ENCODE measurements around the gene KRTAP4-4.
"Not testable (repeated sequence)": the region's sequence is repeated elsewhere in the genome, so short reads cannot be mapped to it uniquely, and the experiment has no call there.

KRTAP4-4 gene

DNA sequence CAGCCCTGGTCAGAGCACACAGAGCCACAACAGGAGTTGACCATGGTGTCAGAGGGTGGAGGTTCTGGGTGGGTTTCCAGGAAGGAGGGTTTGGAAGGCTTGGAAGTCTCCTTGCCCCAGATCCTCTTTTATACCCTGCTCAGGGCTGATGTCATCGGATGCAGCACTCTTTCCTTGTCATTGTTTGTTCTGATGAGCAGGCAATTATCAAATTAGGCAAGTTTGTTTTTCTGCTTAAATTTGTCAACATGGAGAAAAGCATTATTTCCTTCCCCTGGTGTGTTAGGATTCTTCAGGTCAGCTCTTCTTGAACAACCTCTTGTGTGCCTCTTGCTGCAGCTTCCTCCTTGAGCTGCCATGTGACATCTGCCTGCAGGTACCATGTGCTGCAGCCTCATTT, at the start of gene KRTAP4-4:
Gene KRTAP4-4 (minus strand): TSS at position 101 of the 400 bp plus-strand sequence. CDS start 57 bp downstream, at position 44.
- Mint-ChIP-seq H3K27ac (no peak within 1 kb of the TSS), H3K27me3 (peaks cover 17% of the 10 kb centered on the region), H3K9me3 (no peaks in the 10 kb centered on the region), H3K4me1 (ENCODE audit: low read depth) (no peaks in the 10 kb centered on the region), H3K36me3 (ENCODE audit: low read depth) (no peaks in the 10 kb centered on the region), H3K4me3 (no peak within 1 kb of the TSS)
- no peak for DNase-seq

GRCh38 chr17:41199421-41200078, 39.0 kb upstream of the KRTAP4-4 start:
- Mint-ChIP-seq H3K27ac (no peak overlapping the region), H3K4me3 (no peak overlapping the region), H3K4me1 (ENCODE audit: low read depth) (no peaks in the 10 kb centered on the region), H3K36me3 (ENCODE audit: low read depth) (no peaks in the 10 kb centered on the region), H3K9me3 (peaks cover 4% of the 10 kb centered on the region), H3K27me3 (peaks cover 5% of the 10 kb centered on the region)
- DNase-seq, result no peak

- peaks cover 17% of the 10 kb centered on the region for H3K27me3 Mint-ChIP-seq
- no peak for DNase-seq
- H3K4me1 Mint-ChIP-seq (ENCODE audit: low read depth), result no peaks in the 10 kb centered on the region
- H3K27ac Mint-ChIP-seq, result no peak overlapping the region
- H3K4me3 Mint-ChIP-seq, result no peak overlapping the region
- no peaks in the 10 kb centered on the region for H3K36me3 Mint-ChIP-seq (ENCODE audit: low read depth)
- peaks cover 4% of the 10 kb centered on the region for H3K9me3 Mint-ChIP-seq
These were observed 35.5 kb upstream of the KRTAP4-4 start for GRCh38 chr17:41196068-41196467.

DNA sequence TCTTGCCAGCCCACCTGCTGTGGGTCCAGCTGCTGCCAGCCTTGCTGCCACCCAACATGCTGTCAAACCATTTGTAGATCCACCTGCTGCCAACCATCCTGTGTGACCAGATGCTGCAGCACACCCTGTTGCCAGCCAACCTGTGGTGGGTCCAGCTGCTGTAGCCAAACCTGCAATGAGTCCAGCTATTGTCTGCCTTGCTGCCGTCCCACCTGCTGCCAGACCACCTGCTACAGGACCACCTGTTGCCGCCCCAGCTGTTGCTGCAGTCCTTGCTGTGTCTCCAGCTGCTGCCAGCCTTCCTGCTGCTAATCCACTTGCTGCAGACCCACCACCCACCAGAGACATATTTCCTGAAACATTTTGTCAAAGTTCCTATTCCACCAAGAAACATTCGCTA, 29.8 kb upstream of the KRTAP4-4 start:
- no peaks in the 10 kb centered on the region for H3K4me1 Mint-ChIP-seq (ENCODE audit: low read depth)
- H3K27ac Mint-ChIP-seq, result no peak overlapping the region
- peaks cover 34% of the 10 kb centered on the region for H3K27me3 Mint-ChIP-seq

DNA sequence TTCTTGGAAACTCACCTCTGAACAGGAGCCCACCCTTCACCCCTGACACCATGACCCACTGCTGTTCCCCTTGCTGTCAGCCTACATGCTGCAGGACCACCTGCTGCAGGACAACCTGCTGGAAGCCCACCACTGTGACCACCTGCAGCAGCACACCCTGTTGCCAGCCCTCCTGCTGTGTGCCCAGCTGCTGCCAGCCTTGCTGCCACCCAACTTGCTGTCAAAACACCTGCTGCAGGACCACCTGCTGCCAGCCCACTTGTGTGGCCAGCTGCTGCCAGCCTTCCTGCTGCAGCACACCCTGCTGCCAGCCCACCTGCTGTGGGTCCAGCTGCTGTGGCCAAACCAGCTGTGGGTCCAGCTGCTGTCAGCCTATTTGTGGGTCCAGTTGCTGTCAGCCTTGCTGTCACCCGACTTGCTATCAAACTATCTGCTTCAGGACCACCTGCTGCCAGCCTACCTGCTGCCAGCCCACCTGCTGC, 29.3 kb upstream of the KRTAP4-4 start, which contains the start of gene KRTAP9-1:
Gene KRTAP9-1 (plus strand): TSS at position 51 of the 482 bp plus-strand sequence. CDS start 0 bp downstream, at position 51.
- not testable (repeated sequence) for H3K4me1 Mint-ChIP-seq (ENCODE audit: low read depth); H3K27ac Mint-ChIP-seq; H3K4me3 Mint-ChIP-seq; H3K9me3 Mint-ChIP-seq; H3K36me3 Mint-ChIP-seq (ENCODE audit: low read depth); DNase-seq
- peaks cover 34% of the 10 kb centered on the region for H3K27me3 Mint-ChIP-seq

More for the DNA sequence above, 29.8 kb upstream of the KRTAP4-4 start:
- no peak for DNase-seq
- Mint-ChIP-seq H3K36me3 (ENCODE audit: low read depth) (no peaks in the 10 kb centered on the region), H3K4me3 (no peak overlapping the region), H3K9me3 (no peaks in the 10 kb centered on the region)

- Mint-ChIP-seq H3K36me3 (ENCODE audit: low read depth) (no peaks in the 10 kb centered on the region), H3K27ac (no peak overlapping the region), H3K4me1 (ENCODE audit: low read depth) (no peaks in the 10 kb centered on the region), H3K4me3 (no peak overlapping the region), H3K9me3 (no peaks in the 10 kb centered on the region), H3K27me3 (peaks cover 35% of the 10 kb centered on the region)
- DNase-seq, result no peak
These were observed 26.3 kb upstream of the KRTAP4-4 start for GRCh38 chr17:41186872-41187271.

DNA sequence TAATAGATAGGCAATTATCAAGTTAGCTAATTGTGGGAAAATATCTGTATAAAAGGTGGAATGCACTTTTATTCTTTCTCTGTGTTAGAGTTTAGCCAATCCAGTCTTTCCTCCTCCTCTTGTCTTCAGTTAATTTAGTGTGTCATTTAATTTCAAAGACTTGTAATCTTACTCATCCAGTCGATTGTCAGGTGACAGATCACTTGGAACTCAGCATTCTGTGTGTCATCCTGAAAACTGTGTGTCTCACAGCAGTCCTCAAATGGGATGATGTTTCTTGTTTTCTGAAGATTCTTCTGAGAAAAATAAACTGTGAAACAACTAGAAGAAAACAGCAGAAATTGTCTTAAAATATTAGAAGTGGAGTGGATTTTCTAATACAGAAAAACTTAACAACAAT, 24.5 kb upstream of the KRTAP4-4 start:
- no peak for DNase-seq
- Mint-ChIP-seq H3K4me3 (no peak overlapping the region), H3K27me3 (peaks cover 19% of the 10 kb centered on the region), H3K4me1 (ENCODE audit: low read depth) (no peaks in the 10 kb centered on the region), H3K9me3 (no peaks in the 10 kb centered on the region), H3K36me3 (ENCODE audit: low read depth) (no peaks in the 10 kb centered on the region), H3K27ac (no peak overlapping the region)

GRCh38 chr17:41184480-41184961, 24.0 kb upstream of the KRTAP4-4 start, which contains the start of gene KRTAP4-1:
TSS of gene KRTAP4-1 (minus strand) at chr17:41184911. CDS start at chr17:41184854, 57 bp downstream.
- no peak within 1 kb of the TSS for H3K27ac Mint-ChIP-seq
- no peaks in the 10 kb centered on the region for H3K4me1 Mint-ChIP-seq (ENCODE audit: low read depth)
- H3K36me3 Mint-ChIP-seq (ENCODE audit: low read depth), result no peaks in the 10 kb centered on the region
- H3K9me3 Mint-ChIP-seq, result no peaks in the 10 kb centered on the region
- H3K4me3 Mint-ChIP-seq, result no peak within 1 kb of the TSS
- no peak for DNase-seq
- peaks cover 14% of the 10 kb centered on the region for H3K27me3 Mint-ChIP-seq

DNA sequence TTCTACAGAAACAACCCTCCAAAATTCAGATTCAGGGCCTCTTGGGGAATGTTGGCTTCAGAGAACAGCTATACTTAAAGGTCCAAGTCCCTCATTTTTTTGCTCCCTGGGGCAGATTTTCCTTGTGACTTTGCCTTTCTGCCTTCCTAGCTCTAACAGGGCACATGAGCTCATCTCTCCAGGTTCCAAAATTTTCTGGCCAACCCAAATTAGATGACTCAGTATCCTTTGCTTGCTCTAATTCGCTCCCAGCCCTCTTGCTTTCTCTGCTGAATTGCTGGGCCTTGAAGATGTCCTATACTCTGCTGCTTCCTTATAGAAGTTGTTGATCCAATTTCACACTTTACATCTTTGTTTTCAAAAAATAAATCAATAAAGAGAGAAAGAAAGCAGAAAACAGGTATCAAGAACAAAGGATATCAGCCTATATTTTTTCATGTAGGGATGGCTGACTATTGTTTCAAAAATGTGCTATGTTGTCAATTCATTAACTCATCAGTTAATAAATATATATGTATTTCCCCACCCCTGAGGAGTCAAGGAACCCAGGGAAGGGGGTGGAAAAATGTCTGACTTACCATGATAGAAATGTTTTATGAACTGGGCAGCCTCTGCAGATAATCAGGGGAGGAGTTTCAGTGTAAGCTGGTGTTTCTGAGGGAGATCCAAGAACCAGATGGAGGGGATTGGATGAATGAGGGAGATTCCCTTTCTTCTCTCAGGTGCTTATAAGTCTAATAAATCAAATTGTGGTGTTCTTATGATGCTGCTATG, 18.5 kb upstream of the KRTAP4-4 start:
- no peaks in the 10 kb centered on the region for H3K9me3 Mint-ChIP-seq
- H3K4me3 Mint-ChIP-seq, result no peak overlapping the region
- no peak overlapping the region for H3K27ac Mint-ChIP-seq
- H3K36me3 Mint-ChIP-seq (ENCODE audit: low read depth), result no peaks in the 10 kb centered on the region
- H3K4me1 Mint-ChIP-seq (ENCODE audit: low read depth), result no peaks in the 10 kb centered on the region
- no peak for DNase-seq
- no peaks in the 10 kb centered on the region for H3K27me3 Mint-ChIP-seq

- no peaks in the 10 kb centered on the region for H3K4me1 Mint-ChIP-seq (ENCODE audit: low read depth)
- H3K9me3 Mint-ChIP-seq, result no peaks in the 10 kb centered on the region
- H3K27ac Mint-ChIP-seq, result no peak overlapping the region
- DNase-seq, result no peak
- no peaks in the 10 kb centered on the region for H3K27me3 Mint-ChIP-seq
- no peak overlapping the region for H3K4me3 Mint-ChIP-seq
- H3K36me3 Mint-ChIP-seq (ENCODE audit: low read depth), result no peaks in the 10 kb centered on the region
These were observed 17.8 kb upstream of the KRTAP4-4 start for GRCh38 chr17:41178341-41178740.

GRCh38 chr17:41177727-41178271, 17.3 kb upstream of the KRTAP4-4 start, which contains the start of gene KRTAP4-2:
TSS of gene KRTAP4-2 (minus strand) at chr17:41178221. CDS start at chr17:41178164, 57 bp downstream.
- Mint-ChIP-seq H3K4me3 (no peak within 1 kb of the TSS), H3K4me1 (ENCODE audit: low read depth) (no peaks in the 10 kb centered on the region), H3K36me3 (ENCODE audit: low read depth) (no peaks in the 10 kb centered on the region), H3K9me3 (no peaks in the 10 kb centered on the region), H3K27ac (no peak within 1 kb of the TSS), H3K27me3 (no peaks in the 10 kb centered on the region)
- no peak for DNase-seq

DNA sequence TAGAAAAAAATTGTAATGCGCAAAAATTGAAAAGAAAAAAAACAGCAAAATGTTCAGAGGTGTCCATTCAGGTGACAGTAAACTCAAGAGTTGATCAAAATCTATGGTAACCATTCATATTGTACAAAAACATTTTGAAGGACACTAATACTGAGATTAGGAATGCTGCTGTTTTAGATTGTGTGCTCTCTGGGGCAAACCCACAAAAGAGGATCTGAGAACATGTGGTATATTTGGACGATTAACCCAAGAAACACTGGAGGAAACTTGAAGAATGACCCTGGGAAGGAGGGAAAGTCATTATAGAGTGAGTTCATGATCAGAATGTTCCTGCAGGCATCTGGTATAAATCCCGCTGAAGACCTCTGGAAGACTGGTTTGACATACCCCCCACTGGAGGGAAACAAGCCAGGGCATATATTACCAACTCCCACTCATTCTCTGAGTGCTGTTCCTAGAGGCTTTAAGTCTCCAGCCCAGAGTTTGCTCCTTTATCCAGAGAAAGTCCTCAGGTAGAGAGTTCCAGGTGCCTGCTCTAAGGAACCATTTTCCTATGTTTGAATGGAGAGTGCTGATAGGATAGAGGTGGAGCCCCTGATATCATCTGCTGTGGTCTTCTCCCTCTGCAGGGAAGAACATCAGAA, 16.3 kb upstream of the KRTAP4-4 start:
- Mint-ChIP-seq H3K9me3 (no peaks in the 10 kb centered on the region), H3K27me3 (no peaks in the 10 kb centered on the region), H3K4me3 (no peak overlapping the region), H3K36me3 (ENCODE audit: low read depth) (no peaks in the 10 kb centered on the region), H3K27ac (no peak overlapping the region), H3K4me1 (ENCODE audit: low read depth) (no peaks in the 10 kb centered on the region)
- no peak for DNase-seq

DNA sequence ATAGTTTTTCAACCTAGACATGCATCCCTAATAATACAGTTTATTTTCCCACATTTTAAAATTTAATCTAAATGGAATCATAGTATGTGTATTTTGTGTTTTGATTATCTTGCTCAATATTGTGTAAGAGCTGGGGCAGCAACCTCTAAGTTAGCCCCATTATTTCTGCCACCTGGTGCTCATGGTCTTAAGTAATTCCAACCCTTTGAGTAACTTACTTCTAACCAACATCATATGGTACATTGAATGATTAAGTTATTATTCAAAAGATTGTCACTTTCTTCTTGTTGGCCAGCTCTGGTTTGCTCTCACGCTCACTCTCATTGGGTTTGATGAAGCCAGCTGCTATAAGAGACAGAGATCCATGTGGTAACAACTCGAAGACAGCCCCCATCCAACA, 11.3 kb upstream of the KRTAP4-4 start:
- no peak for DNase-seq

DNA sequence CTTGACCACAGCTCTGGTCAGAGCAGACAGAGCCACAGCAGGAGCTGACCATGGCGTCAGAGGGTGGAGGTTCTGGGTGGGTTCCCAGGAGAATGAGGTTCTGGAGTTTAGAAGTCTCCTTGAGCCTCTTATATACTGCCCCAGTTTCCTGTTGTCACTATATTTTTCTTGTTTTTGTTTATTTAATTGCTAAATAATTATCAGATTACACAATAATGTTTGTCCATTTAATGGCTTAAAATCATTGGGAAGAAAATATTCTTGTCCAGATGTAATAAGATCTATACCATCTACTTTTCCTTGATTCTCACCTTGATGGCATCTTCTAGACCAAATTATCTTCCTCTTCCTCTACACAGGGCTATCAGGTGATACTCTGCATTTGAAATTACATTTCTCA, 7.6 kb upstream of the KRTAP4-4 start, which contains the start of gene KRTAP4-3:
Gene KRTAP4-3 (minus strand): TSS at position 101 of the 400 bp plus-strand sequence. CDS start 49 bp downstream, at position 52.
- Mint-ChIP-seq H3K9me3 (no peaks in the 10 kb centered on the region), H3K4me1 (ENCODE audit: low read depth) (no peaks in the 10 kb centered on the region), H3K4me3 (no peak within 1 kb of the TSS), H3K36me3 (ENCODE audit: low read depth) (no peaks in the 10 kb centered on the region), H3K27me3 (no peaks in the 10 kb centered on the region), H3K27ac (no peak within 1 kb of the TSS)
- no peak for DNase-seq

More for the DNA sequence above, 11.3 kb upstream of the KRTAP4-4 start:
- no peaks in the 10 kb centered on the region for H3K27me3 Mint-ChIP-seq
- no peaks in the 10 kb centered on the region for H3K4me1 Mint-ChIP-seq (ENCODE audit: low read depth)
- H3K27ac Mint-ChIP-seq, result no peak overlapping the region
- H3K4me3 Mint-ChIP-seq, result no peak overlapping the region
- no peaks in the 10 kb centered on the region for H3K9me3 Mint-ChIP-seq
- no peaks in the 10 kb centered on the region for H3K36me3 Mint-ChIP-seq (ENCODE audit: low read depth)

Measured in activated T-cell treated with anti-CD3 and anti-CD28 coated beads, Interleukin-2, amount 50 U/mL, for 24 hours (primary cell).